DND-41 (cell line): ENCODE measurements around the gene IGF2.

ENCODE experiments used
- ATAC-seq: fragments of 200-7000 bp; cut with Tn5 transposase; 3 replicates; pipeline ENCODE4 v1.9.1; 2021; ENCODE audit warnings: low read depth; ENCODE audit not compliant: insufficient read depth
- DNase-seq: peaks from one replicate; pipeline ENCODE4 v3.0.0-alpha.2; 2020
- H2AFZ ChIP-seq: 2 replicates; pipeline ENCODE4 v1.6.0; 2012; ENCODE audit warnings: low read depth, low read length
- H3K27ac ChIP-seq: 2 replicates; pipeline ENCODE4 v1.5.1; 2012; ENCODE audit warnings: low read length, inconsistent platforms
- H3K27me3 ChIP-seq: fragments of 200-600 bp; sonication (generic); 2 replicates; pipeline ENCODE4 v1.6.0; 2012; ENCODE audit warnings: low read length, mild to moderate bottlenecking, inconsistent platforms; ENCODE audit not compliant: insufficient read depth, poor library complexity
- H3K36me3 ChIP-seq: 2 replicates; pipeline ENCODE4 v1.5.1; 2012; ENCODE audit warnings: low read length, inconsistent platforms; ENCODE audit not compliant: insufficient read depth
- H3K4me1 ChIP-seq: 2 replicates; pipeline ENCODE4 v1.5.1; 2012; ENCODE audit warnings: mild to moderate bottlenecking, low read length; ENCODE audit not compliant: insufficient read depth
- H3K4me2 ChIP-seq: 2 replicates; pipeline ENCODE4 v1.6.0; 2012; ENCODE audit warnings: mild to moderate bottlenecking, moderate library complexity, low read length, inconsistent platforms; ENCODE audit not compliant: insufficient read depth
- H3K4me3 ChIP-seq, 2 experiments: fragments of 200-600 bp in 1 of 2; shearing (Covaris generic) in 1 of 2; 2 replicates each; pipeline ENCODE4 v1.5.1; 2012 to 2016; ENCODE audit warnings: inconsistent platforms in 2 of 2, low read length in 2 of 2, mild to moderate bottlenecking in 2 of 2, low read depth in 1 of 2, moderate library complexity in 1 of 2
- H3K79me2 ChIP-seq: 2 replicates; pipeline ENCODE4 v1.6.0; 2012; ENCODE audit warnings: low read length, inconsistent platforms; ENCODE audit not compliant: insufficient read depth
- H3K9ac ChIP-seq: 2 replicates; pipeline ENCODE4 v1.6.0; 2012; ENCODE audit warnings: low read depth, mild to moderate bottlenecking, inconsistent platforms, low read length, moderate library complexity
- H3K9me3 ChIP-seq: 2 replicates; pipeline ENCODE4 v1.5.1; 2012; ENCODE audit warnings: low read length, moderate library complexity, mild to moderate bottlenecking, inconsistent platforms; ENCODE audit not compliant: insufficient read depth, severe bottlenecking
- H4K20me1 ChIP-seq: 2 replicates; pipeline ENCODE4 v1.6.0; 2012; ENCODE audit warnings: low read length; ENCODE audit not compliant: insufficient read depth
- CTCF ChIP-seq: IDR thresholded peaks from 2 replicates; pipeline ENCODE4 v1.5.1; 2012; ENCODE audit warnings: borderline replicate concordance, low read length, moderate library complexity, mild to moderate bottlenecking; ENCODE audit not compliant: poor library complexity, severe bottlenecking; ENCODE audit errors: extremely low read depth
- EZH2 ChIP-seq: IDR thresholded peaks from 3 replicates; pipeline ENCODE4 v1.6.1; 2012; ENCODE audit warnings: borderline replicate concordance, low read depth, mild to moderate bottlenecking, moderate library complexity, low read length, inconsistent platforms; ENCODE audit not compliant: severe bottlenecking

Gene IGF2

GRCh38 chr11:2137202-2138067 is 1.8 kb downstream of the IGF2 start:
- Histone ChIP-seq H3K9ac (no peak overlapping the region), H3K36me3 (no peaks in the 10 kb centered on the region), H2AFZ (no peak overlapping the region), H3K27ac (no peak overlapping the region), H3K9me3 (no peaks in the 10 kb centered on the region), H3K4me3 (no peak overlapping the region), H3K79me2 (no peaks in the 10 kb centered on the region), H3K27me3 (peaks cover 6% of the 10 kb centered on the region), H3K4me1 (no peaks in the 10 kb centered on the region), H4K20me1 (no peaks in the 10 kb centered on the region; the same call in 1 of the 2 replicates), H3K4me2 (no peak overlapping the region)
- ATAC-seq, result no peak
- no peak for DNase-seq
- no peak for TF ChIP-seq CTCF
- TF ChIP-seq EZH2, result no peak

- DNase-seq, result no peak
- Histone ChIP-seq H3K9ac (no peak overlapping the region), H3K4me3 (no peak overlapping the region), H3K36me3 (no peaks in the 10 kb centered on the region), H3K27me3 (peaks cover 6% of the 10 kb centered on the region), H3K27ac (no peak overlapping the region), H3K4me2 (no peak overlapping the region), H3K4me1 (no peaks in the 10 kb centered on the region), H4K20me1 (no peaks in the 10 kb centered on the region; the same call in 1 of the 2 replicates), H3K79me2 (no peaks in the 10 kb centered on the region), H3K9me3 (no peaks in the 10 kb centered on the region), H2AFZ (no peak overlapping the region)
- no peak for ATAC-seq
- TF ChIP-seq EZH2 (no peak), CTCF (no peak)
These were observed 2.3 kb downstream of the IGF2 start for GRCh38 chr11:2136952-2137201.

- TF ChIP-seq EZH2, result no peak
- TF ChIP-seq CTCF, result no peak
- Histone ChIP-seq H3K9me3 (no peaks in the 10 kb centered on the region), H3K27me3 (peaks cover 6% of the 10 kb centered on the region), H3K4me1 (no peaks in the 10 kb centered on the region), H3K4me2 (no peak overlapping the region), H2AFZ (no peak overlapping the region), H3K79me2 (no peaks in the 10 kb centered on the region), H4K20me1 (no peaks in the 10 kb centered on the region; the same call in 1 of the 2 replicates), H3K27ac (no peak overlapping the region), H3K36me3 (no peaks in the 10 kb centered on the region), H3K9ac (no peak overlapping the region), H3K4me3 (no peak overlapping the region)
- ATAC-seq (no peak), DNase-seq (no peak)
These were observed 2.8 kb downstream of the IGF2 start for GRCh38 chr11:2136209-2136951.
